GM12891 (cell line): Measurements from ENCODE around the gene DHDH.

Experiments used
- PAX5 ChIP-seq: IDR thresholded peaks from 2 replicates; pipeline ENCODE4 v1.6.1; 2011; ENCODE audit warnings: low read length, moderate library complexity, mild to moderate bottlenecking; ENCODE audit not compliant: insufficient read depth, severe bottlenecking
- POLR2A ChIP-seq: IDR thresholded peaks from 2 replicates; pipeline ENCODE4 v1.6.1; 2011; ENCODE audit warnings: low read depth, low read length, control low read depth
- POLR2AphosphoS5 ChIP-seq: IDR thresholded peaks from 2 replicates; pipeline ENCODE4 v1.6.1; 2011; ENCODE audit warnings: low read depth, low read length, control low read depth
- POU2F2 ChIP-seq: IDR thresholded peaks from 2 replicates; pipeline ENCODE4 v1.6.1; 2011; ENCODE audit warnings: low read depth, mild to moderate bottlenecking, control low read depth, low read length, moderate library complexity
- SPI1 ChIP-seq: IDR thresholded peaks from 2 replicates; pipeline ENCODE4 v1.6.1; 2011; ENCODE audit warnings: low read depth, low read length, control low read depth
- TAF1 ChIP-seq: IDR thresholded peaks from 2 replicates; pipeline ENCODE4 v1.6.1; 2011; ENCODE audit warnings: low read depth, low read length, control low read depth

DNA sequence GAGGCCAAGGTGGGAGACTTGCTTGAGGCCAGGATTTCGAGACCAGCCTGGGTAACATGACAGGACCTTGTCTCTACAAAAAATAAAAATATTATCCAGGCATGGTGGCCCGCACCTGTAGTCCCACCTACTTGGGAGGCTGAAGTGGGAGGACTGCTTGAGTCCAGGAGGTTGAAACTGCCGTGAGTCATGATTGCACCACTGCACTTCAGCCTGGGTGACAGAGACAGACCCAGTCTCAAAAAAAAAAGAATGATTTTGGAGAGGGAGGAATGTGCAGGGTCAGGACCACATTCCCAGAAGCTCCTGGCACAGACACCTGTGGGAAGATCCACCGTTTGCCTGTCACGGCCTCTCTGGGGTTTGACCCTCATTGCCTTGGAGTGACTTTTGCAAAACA is 11.9 kb downstream of the DHDH start:
- TF ChIP-seq POLR2A (no peak), TAF1 (no peak), POLR2AphosphoS5 (no peak), PAX5 (no peak), SPI1 (no peak), POU2F2 (no peak)
